Measurements from ENCODE around the gene GMDS.

The GMDS gene

GRCh38 chr6:1868561-1869261 lies 376.7 kb downstream of the GMDS start:
- Histone ChIP-seq H3K36me3 (ENCODE audit: control insufficient read depth in 2 of 2, insufficient read depth in 2 of 2, low read length in 2 of 2) (no peaks in the 10 kb centered on the region), H3K9ac (ENCODE audit: low read length in 2 of 2) (no peak overlapping the region), H3K9me3 (ENCODE audit: control insufficient read depth in 2 of 2, low read length in 2 of 2) (no peaks in the 10 kb centered on the region), H3K4me3 (ENCODE audit: low read length in 2 of 2) (no peak overlapping the region), H3K27me3 (ENCODE audit: control insufficient read depth in 1 of 2, insufficient read depth in 2 of 2, low read length in 2 of 2) (no peaks in the 10 kb centered on the region), H3K27ac (ENCODE audit: low read length) (no peak overlapping the region), H3K4me1 (ENCODE audit: control insufficient read depth, insufficient read depth, low read length) (peaks cover 15% of the 10 kb centered on the region)

- H3K9ac ChIP-seq (ENCODE audit: low read length in 2 of 2) = no peak overlapping the region
- no peak overlapping the region for H3K27ac ChIP-seq (ENCODE audit: low read length)
- no peaks in the 10 kb centered on the region for H3K27me3 ChIP-seq (ENCODE audit: control insufficient read depth in 1 of 2, insufficient read depth in 2 of 2, low read length in 2 of 2)
- H3K9me3 ChIP-seq (ENCODE audit: control insufficient read depth in 2 of 2, low read length in 2 of 2) = no peaks in the 10 kb centered on the region
- H3K36me3 ChIP-seq (ENCODE audit: control insufficient read depth in 2 of 2, insufficient read depth in 2 of 2, low read length in 2 of 2) = no peaks in the 10 kb centered on the region
- H3K4me3 ChIP-seq (ENCODE audit: low read length in 2 of 2) = no peak overlapping the region
- H3K4me1 ChIP-seq (ENCODE audit: control insufficient read depth, insufficient read depth, low read length) = peaks cover 3% of the 10 kb centered on the region
Observed at GRCh38 chr6:1867197-1867596, 378.2 kb downstream of the GMDS start.

- Histone ChIP-seq H3K4me1 (ENCODE audit: control insufficient read depth, insufficient read depth, low read length) (no peaks in the 10 kb centered on the region), H3K27ac (ENCODE audit: low read length) (no peak overlapping the region)
Observed at GRCh38 chr6:1865585-1865984, 379.8 kb downstream of the GMDS start.

GRCh38 chr6:1864496-1864895 lies 380.9 kb downstream of the GMDS start:
- no peak overlapping the region for H3K27ac ChIP-seq (ENCODE audit: low read length)
- H3K9me3 ChIP-seq (ENCODE audit: control insufficient read depth in 2 of 2, low read length in 2 of 2) = no peaks in the 10 kb centered on the region
- no peak overlapping the region for H3K9ac ChIP-seq (ENCODE audit: low read length in 2 of 2)
- H3K4me3 ChIP-seq (ENCODE audit: low read length in 2 of 2) = no peak overlapping the region
- H3K36me3 ChIP-seq (ENCODE audit: control insufficient read depth in 2 of 2, insufficient read depth in 2 of 2, low read length in 2 of 2) = no peaks in the 10 kb centered on the region
- H3K27me3 ChIP-seq (ENCODE audit: control insufficient read depth in 1 of 2, insufficient read depth in 2 of 2, low read length in 2 of 2) = no peaks in the 10 kb centered on the region
- no peaks in the 10 kb centered on the region for H3K4me1 ChIP-seq (ENCODE audit: control insufficient read depth, insufficient read depth, low read length)

More at GRCh38 chr6:1865585-1865984, 379.8 kb downstream of the GMDS start:
- H3K9ac ChIP-seq (ENCODE audit: low read length in 2 of 2) = no peak overlapping the region
- H3K36me3 ChIP-seq (ENCODE audit: control insufficient read depth in 2 of 2, insufficient read depth in 2 of 2, low read length in 2 of 2) = no peaks in the 10 kb centered on the region
- no peaks in the 10 kb centered on the region for H3K9me3 ChIP-seq (ENCODE audit: control insufficient read depth in 2 of 2, low read length in 2 of 2)
- H3K4me3 ChIP-seq (ENCODE audit: low read length in 2 of 2) = no peak overlapping the region
- no peaks in the 10 kb centered on the region for H3K27me3 ChIP-seq (ENCODE audit: control insufficient read depth in 1 of 2, insufficient read depth in 2 of 2, low read length in 2 of 2)

GRCh38 chr6:1862411-1862810 lies 383.0 kb downstream of the GMDS start:
- no peaks in the 10 kb centered on the region for H3K27me3 ChIP-seq (ENCODE audit: control insufficient read depth in 1 of 2, insufficient read depth in 2 of 2, low read length in 2 of 2)

GRCh38 chr6:1860756-1861348 lies 384.6 kb downstream of the GMDS start:
- no peaks in the 10 kb centered on the region for H3K4me1 ChIP-seq (ENCODE audit: control insufficient read depth, insufficient read depth, low read length)
- no peaks in the 10 kb centered on the region for H3K27me3 ChIP-seq (ENCODE audit: control insufficient read depth in 1 of 2, insufficient read depth in 2 of 2, low read length in 2 of 2)
- H3K36me3 ChIP-seq (ENCODE audit: control insufficient read depth in 2 of 2, insufficient read depth in 2 of 2, low read length in 2 of 2) = no peaks in the 10 kb centered on the region
- no peak overlapping the region for H3K9ac ChIP-seq (ENCODE audit: low read length in 2 of 2)
- no peak overlapping the region for H3K27ac ChIP-seq (ENCODE audit: low read length)
- H3K9me3 ChIP-seq (ENCODE audit: control insufficient read depth in 2 of 2, low read length in 2 of 2) = no peaks in the 10 kb centered on the region
- H3K4me3 ChIP-seq (ENCODE audit: low read length in 2 of 2) = no peak overlapping the region

More at GRCh38 chr6:1862411-1862810, 383.0 kb downstream of the GMDS start:
- Histone ChIP-seq H3K4me1 (ENCODE audit: control insufficient read depth, insufficient read depth, low read length) (no peaks in the 10 kb centered on the region), H3K9me3 (ENCODE audit: control insufficient read depth in 2 of 2, low read length in 2 of 2) (no peaks in the 10 kb centered on the region), H3K27ac (ENCODE audit: low read length) (no peak overlapping the region), H3K4me3 (ENCODE audit: low read length in 2 of 2) (no peak overlapping the region), H3K9ac (ENCODE audit: low read length in 2 of 2) (no peak overlapping the region), H3K36me3 (ENCODE audit: control insufficient read depth in 2 of 2, insufficient read depth in 2 of 2, low read length in 2 of 2) (no peaks in the 10 kb centered on the region)

- Histone ChIP-seq H3K27ac (ENCODE audit: low read length) (no peak overlapping the region), H3K9ac (ENCODE audit: low read length in 2 of 2) (no peak overlapping the region), H3K27me3 (ENCODE audit: control insufficient read depth in 1 of 2, insufficient read depth in 2 of 2, low read length in 2 of 2) (no peaks in the 10 kb centered on the region), H3K4me1 (ENCODE audit: control insufficient read depth, insufficient read depth, low read length) (no peaks in the 10 kb centered on the region), H3K4me3 (ENCODE audit: low read length in 2 of 2) (no peak overlapping the region), H3K9me3 (ENCODE audit: control insufficient read depth in 2 of 2, low read length in 2 of 2) (no peaks in the 10 kb centered on the region), H3K36me3 (ENCODE audit: control insufficient read depth in 2 of 2, insufficient read depth in 2 of 2, low read length in 2 of 2) (no peaks in the 10 kb centered on the region)
Observed at GRCh38 chr6:1858859-1859258, 386.5 kb downstream of the GMDS start.

GRCh38 chr6:1858196-1858595 lies 387.2 kb downstream of the GMDS start:
- no peak overlapping the region for H3K4me3 ChIP-seq (ENCODE audit: low read length in 2 of 2)
- no peaks in the 10 kb centered on the region for H3K27me3 ChIP-seq (ENCODE audit: control insufficient read depth in 1 of 2, insufficient read depth in 2 of 2, low read length in 2 of 2)
- H3K27ac ChIP-seq (ENCODE audit: low read length) = no peak overlapping the region
- no peak overlapping the region for H3K9ac ChIP-seq (ENCODE audit: low read length in 2 of 2)
- H3K9me3 ChIP-seq (ENCODE audit: control insufficient read depth in 2 of 2, low read length in 2 of 2) = no peaks in the 10 kb centered on the region
- H3K4me1 ChIP-seq (ENCODE audit: control insufficient read depth, insufficient read depth, low read length) = no peaks in the 10 kb centered on the region
- no peaks in the 10 kb centered on the region for H3K36me3 ChIP-seq (ENCODE audit: control insufficient read depth in 2 of 2, insufficient read depth in 2 of 2, low read length in 2 of 2)

GRCh38 chr6:1856381-1856780 lies 389.0 kb downstream of the GMDS start:
- Histone ChIP-seq H3K27me3 (ENCODE audit: control insufficient read depth in 1 of 2, insufficient read depth in 2 of 2, low read length in 2 of 2) (no peaks in the 10 kb centered on the region), H3K4me3 (ENCODE audit: low read length in 2 of 2) (no peak overlapping the region), H3K36me3 (ENCODE audit: control insufficient read depth in 2 of 2, insufficient read depth in 2 of 2, low read length in 2 of 2) (no peaks in the 10 kb centered on the region), H3K4me1 (ENCODE audit: control insufficient read depth, insufficient read depth, low read length) (no peaks in the 10 kb centered on the region), H3K9me3 (ENCODE audit: control insufficient read depth in 2 of 2, low read length in 2 of 2) (no peaks in the 10 kb centered on the region), H3K9ac (ENCODE audit: low read length in 2 of 2) (no peak overlapping the region), H3K27ac (ENCODE audit: low read length) (no peak overlapping the region)

- no peaks in the 10 kb centered on the region for H3K27me3 ChIP-seq (ENCODE audit: control insufficient read depth in 1 of 2, insufficient read depth in 2 of 2, low read length in 2 of 2)
- no peak overlapping the region for H3K4me3 ChIP-seq (ENCODE audit: low read length in 2 of 2)
- no peaks in the 10 kb centered on the region for H3K9me3 ChIP-seq (ENCODE audit: control insufficient read depth in 2 of 2, low read length in 2 of 2)
- H3K36me3 ChIP-seq (ENCODE audit: control insufficient read depth in 2 of 2, insufficient read depth in 2 of 2, low read length in 2 of 2) = no peaks in the 10 kb centered on the region
- no peak overlapping the region for H3K27ac ChIP-seq (ENCODE audit: low read length)
- H3K9ac ChIP-seq (ENCODE audit: low read length in 2 of 2) = no peak overlapping the region
- H3K4me1 ChIP-seq (ENCODE audit: control insufficient read depth, insufficient read depth, low read length) = no peaks in the 10 kb centered on the region
Observed at GRCh38 chr6:1855890-1856289, 389.5 kb downstream of the GMDS start.

GRCh38 chr6:1854296-1854695 lies 391.1 kb downstream of the GMDS start:
- Histone ChIP-seq H3K4me1 (ENCODE audit: control insufficient read depth, insufficient read depth, low read length) (no peaks in the 10 kb centered on the region), H3K27me3 (ENCODE audit: control insufficient read depth in 1 of 2, insufficient read depth in 2 of 2, low read length in 2 of 2) (no peaks in the 10 kb centered on the region)

More at GRCh38 chr6:1854296-1854695, 391.1 kb downstream of the GMDS start:
- Histone ChIP-seq H3K9ac (ENCODE audit: low read length in 2 of 2) (no peak overlapping the region), H3K9me3 (ENCODE audit: control insufficient read depth in 2 of 2, low read length in 2 of 2) (no peaks in the 10 kb centered on the region), H3K4me3 (ENCODE audit: low read length in 2 of 2) (no peak overlapping the region), H3K36me3 (ENCODE audit: control insufficient read depth in 2 of 2, insufficient read depth in 2 of 2, low read length in 2 of 2) (no peaks in the 10 kb centered on the region), H3K27ac (ENCODE audit: low read length) (no peak overlapping the region)
